Measurements from ENCODE around the gene SPATS2L.

SPATS2L gene, protein sequence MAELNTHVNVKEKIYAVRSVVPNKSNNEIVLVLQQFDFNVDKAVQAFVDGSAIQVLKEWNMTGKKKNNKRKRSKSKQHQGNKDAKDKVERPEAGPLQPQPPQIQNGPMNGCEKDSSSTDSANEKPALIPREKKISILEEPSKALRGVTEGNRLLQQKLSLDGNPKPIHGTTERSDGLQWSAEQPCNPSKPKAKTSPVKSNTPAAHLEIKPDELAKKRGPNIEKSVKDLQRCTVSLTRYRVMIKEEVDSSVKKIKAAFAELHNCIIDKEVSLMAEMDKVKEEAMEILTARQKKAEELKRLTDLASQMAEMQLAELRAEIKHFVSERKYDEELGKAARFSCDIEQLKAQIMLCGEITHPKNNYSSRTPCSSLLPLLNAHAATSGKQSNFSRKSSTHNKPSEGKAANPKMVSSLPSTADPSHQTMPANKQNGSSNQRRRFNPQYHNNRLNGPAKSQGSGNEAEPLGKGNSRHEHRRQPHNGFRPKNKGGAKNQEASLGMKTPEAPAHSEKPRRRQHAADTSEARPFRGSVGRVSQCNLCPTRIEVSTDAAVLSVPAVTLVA
- 4.9 to 10.3 (median 7.4) reads per million in 4 donors for total RNA-seq

DNA sequence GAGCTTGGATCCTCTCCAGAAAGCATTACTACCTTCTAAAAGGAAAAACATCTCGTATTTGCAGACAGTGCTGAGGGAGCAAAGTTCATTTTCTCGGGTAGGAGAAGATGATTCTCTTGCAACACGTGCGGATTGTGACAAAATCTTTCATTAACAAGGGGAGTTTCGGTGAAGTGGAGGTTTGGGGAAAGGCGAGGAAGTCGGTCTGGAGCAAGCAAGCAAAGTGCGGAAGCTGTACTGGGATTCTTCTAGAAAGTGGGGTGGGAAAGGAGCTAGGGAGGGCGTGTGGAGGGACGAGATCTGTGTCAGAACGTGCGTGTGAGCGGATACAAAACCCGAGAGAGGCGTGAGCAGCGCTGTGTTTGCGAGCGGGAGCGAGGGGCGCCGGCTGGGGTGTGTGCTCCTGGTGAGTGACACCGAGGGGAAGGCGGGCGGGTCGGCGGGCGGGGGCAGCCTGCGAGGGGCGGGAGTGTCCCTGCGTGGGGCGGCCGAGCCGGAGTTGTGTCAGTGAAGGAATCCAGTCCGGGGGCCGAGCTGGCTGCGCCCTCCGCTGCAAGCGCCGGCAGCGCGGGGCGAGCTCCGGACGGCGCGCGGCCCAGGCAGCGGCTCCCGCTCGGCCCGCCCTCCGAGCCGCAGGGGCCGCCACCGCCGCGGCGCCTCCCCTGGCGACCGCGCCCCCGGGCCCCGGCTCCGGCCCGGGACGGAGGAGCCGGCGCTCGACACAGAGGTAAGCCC lies at the start of gene SPATS2L:
SPATS2L (plus strand) TSS at position 498 of the 735 bp plus-strand sequence. CDS start 82,552 bp downstream, outside the sequence.
- peak in 4 of 5 donors; percentile 11 to 69 (median 24) for DNase-seq

DNA sequence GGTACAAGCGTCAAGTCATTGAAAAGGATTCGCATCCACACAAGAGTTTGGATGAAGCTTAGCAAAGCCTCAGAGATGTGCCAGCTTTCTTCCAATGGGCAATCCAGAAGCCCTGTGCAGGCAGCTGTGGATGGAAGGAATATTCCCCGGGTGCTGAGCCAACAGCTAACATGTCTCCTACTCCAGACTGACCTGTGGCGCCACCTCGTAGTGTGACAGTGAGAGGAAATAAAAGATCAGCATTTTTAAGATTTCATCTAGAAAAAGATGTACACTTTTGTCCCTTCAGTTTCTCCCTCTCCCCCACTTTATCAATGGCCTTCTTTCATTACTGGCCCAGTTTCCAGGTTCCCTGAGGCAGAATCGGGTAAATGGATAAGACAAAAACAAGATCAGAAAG lies 48.9 kb upstream of the SPATS2L start:
- no peak for DNase-seq

DNA sequence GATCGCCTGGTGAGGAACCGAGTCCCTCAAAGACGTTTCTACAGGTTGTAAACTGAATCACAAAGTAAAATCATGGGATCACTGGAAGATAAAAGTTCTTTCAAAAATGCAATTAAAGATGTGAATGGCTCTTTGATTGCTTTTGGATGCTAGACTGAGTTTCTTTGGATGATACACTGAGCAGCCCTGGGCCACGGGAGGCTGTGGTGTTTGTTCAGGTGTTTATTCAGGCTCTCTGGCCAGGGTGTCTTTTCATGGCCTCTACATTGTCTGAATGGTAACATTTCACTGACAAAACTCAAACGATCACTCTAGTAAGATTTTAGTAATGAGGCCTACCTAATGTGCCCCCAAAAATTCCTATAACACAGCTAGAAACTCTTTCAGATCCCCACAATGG lies 48.4 kb upstream of the SPATS2L start:
- no peak for DNase-seq

DNA sequence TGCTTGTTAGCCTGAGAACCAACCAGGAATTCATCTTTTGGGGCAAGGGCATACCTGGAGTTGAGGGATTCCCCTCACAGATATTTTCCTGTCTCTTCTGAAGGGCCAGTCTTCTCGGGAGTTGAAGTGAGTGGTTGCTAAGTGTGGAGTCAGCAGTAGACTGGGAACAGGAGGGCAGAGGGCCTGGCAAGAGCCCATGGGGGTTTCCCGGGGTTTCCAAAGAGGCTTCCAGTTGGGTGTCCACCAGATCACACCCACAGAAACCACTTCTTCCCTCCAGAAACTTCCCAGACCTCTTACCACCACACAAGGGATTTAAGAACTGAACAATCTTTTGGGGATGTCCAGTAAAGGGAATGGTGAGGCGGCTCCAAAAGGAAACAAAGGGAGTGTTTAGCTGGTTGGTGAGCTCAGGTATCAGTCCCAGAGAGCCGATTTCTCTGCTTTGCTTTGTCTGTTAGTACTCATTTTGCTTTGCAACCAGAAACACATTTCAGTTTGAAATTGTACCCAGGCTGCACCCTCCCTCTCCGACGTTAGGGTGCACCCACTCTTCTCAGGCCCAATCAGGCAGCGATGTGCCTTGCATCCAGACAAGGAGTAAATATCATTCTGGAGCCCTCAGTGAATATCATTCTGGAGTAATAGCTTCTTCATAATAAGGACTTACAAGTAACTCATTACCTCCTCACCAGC lies 47.5 kb upstream of the SPATS2L start:
- no peak for DNase-seq

DNA sequence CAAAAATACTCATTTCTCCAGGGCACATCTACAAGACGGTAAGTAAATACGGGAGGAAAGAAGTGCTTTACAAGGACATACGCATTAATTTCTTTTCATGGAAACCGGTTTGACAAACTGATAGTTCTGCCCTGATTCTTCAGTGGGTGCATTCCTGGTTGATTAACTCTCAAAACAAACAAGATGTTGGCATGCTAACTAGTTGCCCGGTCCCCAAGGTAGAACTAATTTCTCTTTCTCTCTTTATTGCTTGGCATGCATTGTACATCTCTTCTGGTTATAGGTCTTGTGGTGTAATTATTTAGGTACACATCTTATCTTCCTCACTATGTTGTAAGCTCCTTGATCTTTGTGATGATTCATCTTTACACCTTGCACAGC lies 46.9 kb upstream of the SPATS2L start:
- no peak for DNase-seq

DNA sequence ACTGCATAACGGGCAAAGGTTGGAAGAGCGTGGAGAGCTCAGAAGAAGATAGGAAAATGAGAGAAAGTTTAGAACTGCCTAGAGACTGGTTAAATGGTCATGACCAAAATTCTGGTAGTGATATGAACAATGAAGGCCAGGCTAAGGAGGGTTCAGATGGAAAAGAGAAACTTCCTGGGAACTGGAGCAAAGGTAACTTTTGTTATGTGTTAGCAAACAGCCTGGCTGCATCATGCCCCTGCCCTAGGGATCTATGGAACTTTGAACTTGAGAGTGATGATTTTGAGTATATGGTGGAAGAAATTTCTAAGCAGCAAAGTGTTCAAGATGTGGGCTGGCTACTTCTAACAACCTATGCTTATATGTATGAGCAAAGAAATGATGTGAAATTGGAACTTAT lies 44.4 kb upstream of the SPATS2L start:
- DNase-seq: no peak

DNA sequence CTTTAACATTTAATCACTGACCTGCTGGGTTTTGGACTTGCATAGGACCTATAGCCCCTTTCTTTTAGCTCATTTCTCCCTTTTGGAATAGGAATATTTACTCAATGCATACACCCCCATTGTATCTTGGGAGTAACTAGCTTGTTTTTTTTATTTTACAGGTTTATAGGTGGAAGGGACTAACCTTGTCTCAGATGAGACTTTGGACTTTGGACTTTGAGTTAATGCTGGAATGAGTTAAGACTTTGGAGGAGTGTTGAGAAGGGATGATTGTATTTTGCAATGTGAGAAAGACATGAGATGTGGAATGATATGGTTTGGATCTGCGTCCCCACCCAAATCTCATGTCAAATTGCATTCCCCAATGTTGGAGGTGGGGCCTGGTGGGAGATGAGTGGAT lies 43.2 kb upstream of the SPATS2L start:
- no peak for DNase-seq

DNA sequence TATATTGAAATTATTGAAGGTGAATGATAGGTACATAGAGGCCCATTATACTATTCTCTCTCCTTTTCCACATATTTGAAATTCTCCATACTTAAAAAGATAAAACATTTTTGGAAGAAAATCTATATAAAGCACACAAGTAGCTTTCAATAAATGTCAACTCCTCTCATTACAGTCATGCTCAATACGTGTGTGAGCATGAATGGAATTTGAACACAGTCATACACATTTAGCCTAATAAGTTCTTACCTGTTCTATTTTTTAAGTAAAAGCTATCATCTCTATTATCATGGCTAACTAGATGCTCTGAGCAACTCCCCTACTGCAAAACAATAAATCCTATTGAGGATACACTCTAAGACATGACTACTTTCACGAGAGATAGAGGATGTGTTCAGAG lies 41.9 kb upstream of the SPATS2L start:
- no peak for DNase-seq

DNA sequence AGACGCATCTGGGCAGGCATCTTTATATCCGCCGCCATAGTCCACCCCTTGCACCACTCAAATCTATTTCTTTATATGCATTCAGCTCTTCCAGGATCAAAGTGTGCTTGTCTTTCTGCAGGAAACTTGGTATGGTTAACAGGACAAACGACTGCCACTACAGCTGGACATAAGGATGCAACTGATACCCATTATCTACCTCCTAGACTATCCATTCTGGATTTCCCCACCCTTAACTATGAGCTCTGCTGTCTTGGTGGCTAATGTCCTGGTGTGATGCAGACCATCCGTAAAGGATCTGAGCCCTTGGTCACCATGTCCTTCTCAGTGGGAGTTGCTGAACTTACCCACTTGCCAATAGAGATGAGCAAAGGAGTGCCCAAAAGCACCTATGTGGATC lies 40.1 kb upstream of the SPATS2L start:
- DNase-seq: no peak

DNA sequence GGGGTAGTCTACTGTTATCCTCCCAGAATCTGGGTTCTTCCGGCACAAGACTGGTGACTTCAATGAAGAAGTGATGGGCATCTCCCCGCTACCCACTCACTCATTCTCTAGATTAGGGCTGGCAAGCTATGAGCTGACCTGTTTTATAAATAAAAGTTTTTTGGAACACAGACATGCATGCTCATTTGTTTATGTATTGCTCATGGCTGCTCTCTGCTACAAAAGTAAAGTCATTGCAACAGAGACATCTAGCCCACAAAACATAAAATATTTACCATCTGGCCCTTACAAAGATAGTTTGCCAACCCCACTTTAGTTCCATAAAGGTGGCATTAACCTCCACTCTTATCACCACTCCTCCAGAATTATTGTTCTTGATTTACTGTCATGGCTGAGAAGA lies 39.1 kb upstream of the SPATS2L start:
- DNase-seq: no peak

DNA sequence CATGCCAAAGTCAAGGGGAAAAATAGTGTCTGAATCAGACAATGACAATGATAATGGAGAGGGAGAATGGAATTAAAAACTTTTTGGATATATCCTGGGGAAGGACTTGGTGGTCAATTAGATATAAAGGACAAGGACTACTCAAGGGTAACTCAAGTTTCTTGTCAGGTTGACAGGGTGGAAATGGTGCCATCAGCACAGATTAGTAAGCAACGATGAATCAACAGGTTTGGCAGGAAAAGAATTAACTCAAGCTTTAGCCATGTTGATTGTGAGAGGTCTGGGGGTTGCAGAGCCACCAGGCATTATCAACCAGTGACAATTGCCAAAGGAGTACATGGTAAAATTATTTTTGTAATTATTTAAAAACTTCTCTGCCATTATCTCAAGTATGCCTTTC lies 35.8 kb upstream of the SPATS2L start:
- DNase-seq: no peak

DNA sequence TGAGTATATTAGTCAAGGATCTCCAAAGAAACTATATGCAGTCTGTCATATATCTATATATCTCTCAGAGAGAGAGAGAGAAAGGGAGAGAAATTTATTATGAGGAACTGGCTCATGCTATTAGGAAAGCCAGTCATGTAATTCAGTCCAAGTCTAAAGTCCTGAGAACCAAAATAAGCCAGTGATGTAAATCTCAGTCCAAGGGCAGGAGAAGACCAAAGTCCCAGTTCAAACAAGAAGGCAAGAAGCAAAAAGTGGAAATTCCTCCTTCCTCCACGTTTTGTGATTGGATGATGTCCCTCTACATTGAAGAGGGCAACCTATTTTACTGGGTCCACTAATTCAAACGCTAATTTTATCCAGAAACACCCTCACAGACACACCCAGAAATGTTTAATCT lies 34.2 kb upstream of the SPATS2L start:
- DNase-seq: no peak

DNA sequence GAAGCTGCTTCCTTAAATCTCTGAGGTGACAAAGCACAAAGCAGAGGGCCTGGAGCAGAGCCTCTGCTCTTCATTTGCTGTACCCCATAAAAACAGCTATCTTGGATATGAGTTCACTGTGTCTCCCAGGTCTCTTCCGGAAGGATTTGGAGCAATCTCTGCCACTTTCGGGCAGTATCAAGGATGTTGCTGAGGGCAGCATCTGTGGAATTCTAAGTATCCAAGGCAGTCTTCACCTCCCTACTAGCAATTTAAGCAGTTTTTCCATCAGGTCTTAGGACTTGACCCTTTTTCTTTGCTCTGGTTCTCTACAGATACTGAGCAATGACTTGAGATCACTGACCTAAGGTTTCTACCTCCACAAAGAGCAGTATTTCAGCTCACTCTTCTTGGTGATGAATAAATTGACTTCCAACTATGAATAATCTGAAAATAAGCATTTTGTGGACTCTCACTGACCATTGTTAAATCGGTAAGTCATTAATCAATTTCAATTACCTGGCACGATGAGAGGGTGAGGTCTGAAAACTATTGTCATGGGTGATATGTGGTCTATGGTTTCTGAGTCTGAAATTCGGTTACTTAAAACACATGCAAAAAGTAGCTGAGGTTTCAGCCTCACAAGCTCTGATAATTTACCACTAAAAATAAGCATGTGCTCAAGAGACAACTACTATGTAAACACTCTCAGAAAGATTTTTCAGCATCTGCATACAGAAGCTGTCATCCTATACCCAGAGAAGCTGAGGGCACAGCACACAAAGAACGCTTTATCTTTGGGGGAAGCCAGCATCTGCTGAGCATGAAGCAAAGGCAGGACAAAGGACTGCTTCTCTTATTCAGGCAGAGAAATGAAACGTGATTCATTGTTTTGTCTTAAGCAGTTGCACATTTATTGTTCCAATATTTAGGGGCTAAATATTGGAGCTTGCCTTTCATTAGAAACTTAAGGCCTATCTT lies 32.1 kb upstream of the SPATS2L start:
- DNase-seq: no peak

DNA sequence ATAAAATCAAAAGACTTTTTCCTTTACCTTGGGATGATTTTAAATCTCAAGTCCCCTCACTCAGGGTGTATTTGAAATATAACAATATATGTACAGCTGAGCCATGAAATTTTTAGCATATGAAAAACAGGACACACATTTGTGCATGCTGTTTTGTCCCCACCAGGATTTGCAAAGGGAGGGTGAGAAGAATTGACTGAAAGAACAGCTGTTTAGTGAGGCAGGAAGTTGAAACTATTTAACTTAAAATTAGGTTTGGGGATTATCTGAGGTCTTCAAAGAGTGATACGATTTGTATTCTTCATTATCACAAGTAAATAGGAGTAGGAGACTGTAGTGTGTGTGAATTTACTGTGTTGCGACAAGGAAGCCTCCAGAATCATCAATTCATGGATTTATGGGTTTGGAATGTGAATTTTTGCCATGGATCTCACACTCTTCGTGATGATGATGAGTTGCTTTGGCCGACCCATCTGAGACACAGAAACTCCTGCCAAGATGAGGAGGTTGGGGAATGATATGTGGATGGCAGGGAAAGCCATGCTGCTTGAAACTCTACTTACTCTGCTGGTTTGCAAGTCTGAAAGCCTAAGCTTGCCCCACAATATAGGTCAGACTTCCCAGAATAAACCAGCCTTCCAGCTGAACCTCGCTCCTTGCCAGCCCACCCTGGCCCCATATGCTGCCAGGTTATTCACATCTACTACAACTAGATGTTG lies 31.0 kb upstream of the SPATS2L start:
- no peak for DNase-seq

DNA sequence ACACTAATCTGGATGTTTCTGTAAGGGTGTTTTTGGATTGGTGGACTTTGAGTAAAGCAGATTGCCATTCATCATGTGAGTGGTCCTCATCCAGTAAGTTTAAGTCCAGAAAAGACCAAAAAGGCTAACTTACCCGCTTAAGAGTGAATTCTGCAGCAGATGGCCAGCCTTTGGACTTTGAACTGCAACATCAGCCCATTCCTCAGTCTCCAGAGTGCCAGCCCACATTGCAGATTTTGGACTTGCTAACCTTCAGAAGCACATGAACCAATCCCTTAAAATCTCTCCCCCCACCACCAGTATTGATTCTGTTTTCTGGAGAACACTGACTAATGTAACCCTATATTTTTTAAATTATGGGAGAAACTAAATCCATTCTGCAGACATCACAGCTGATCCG lies 30.0 kb upstream of the SPATS2L start:
- DNase-seq: no peak

DNA sequence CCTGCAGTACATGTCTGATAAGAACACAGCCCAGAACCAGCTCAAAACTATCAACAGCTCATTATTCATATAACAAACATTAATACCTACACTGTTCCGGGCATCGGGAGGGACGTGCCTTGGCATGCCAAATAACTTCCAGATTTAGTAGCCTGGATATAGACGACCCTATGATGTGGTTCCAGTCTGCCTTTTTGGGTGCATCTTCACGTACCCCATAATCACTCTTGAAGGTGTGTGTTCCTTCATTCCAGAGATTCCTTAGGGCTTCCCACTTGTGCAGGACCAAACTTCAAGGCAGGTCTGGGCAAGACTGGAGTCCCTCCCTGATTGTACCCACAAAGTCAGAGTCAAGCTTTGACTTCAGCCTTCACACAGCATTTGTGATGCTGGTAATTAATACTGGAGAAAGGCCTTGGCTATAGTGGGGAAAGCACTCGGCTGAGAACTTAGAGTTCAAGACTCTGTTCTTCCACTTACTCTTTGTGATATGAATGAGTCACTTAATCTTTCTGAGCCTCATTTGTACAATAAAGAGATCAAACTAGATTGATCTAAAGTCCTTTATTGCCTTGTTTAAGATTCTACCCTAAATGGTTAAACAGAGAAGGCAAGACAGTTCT lies 27.7 kb upstream of the SPATS2L start:
- DNase-seq: no peak

DNA sequence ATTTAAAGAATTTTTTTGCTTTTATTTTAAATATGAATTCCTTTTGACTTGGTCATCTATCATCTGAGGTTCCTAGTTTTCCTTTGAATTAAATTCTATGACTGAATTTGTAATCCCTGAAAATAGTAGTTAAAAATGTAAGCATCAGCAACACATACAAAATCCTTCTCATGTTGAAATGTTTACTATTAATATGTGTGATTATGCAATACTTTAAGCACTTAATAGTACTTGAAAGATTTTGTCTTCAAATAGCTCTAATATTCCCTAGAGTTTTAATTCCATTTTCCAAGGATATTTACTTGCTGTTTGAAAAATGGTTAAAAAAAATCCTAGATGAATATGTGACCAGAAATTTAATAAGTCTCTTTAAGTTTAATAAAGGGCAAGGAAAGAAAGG lies 26.6 kb upstream of the SPATS2L start:
- no peak for DNase-seq

DNA sequence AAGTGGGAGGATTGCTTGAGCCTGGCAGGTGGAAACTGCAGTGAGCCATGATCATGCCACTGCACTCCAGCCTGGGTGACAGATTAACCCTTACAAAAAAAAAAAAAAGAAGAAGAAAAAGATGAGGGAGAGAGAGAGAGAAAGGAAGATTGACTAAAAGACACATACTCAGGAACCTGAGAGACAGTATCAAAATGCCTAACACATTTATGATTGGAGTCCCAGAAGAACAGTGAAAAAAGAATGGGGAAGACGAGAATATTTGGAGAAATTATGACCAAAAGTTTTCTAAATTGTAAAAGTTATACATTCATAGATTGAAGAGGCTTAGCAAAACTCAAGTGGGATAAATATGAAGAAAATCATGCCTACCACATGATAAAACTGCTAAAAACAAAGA lies 19.9 kb upstream of the SPATS2L start:
- no peak for DNase-seq

DNA sequence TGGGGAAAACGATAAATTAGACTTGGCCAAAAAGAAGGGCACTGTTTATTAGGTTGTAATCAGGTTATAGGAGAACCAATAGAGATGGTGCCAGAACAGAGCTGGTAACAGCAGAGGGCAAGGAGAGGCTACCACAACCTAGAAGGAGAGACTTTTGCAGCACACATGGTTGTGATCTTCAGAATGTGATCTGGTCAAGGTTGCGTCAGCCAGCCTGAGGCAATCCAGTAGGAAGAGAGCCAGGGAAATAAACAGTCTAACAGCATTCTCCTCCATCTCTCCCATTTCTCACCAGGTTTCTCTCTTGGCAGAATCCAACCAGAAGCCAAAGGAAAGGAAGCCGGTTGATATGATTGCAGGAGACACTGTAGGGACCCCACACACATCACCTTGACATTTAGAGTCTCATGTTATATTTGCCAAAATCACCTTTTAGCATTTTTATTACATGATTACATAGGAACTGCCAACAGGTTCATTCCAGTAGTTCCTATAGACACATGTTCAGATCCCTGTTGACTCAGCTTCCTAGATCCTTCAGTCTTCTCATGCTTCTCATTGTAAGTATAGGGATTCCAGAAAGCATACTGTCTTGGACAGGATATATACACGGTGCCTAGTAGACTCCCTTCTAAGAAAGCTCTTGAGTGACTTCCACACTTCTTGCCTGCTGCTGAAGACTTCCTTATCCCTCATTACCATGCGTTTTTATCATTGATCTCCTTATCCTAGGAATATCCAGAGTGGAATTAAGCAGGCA lies 17.6 kb upstream of the SPATS2L start:
- DNase-seq: no peak

DNA sequence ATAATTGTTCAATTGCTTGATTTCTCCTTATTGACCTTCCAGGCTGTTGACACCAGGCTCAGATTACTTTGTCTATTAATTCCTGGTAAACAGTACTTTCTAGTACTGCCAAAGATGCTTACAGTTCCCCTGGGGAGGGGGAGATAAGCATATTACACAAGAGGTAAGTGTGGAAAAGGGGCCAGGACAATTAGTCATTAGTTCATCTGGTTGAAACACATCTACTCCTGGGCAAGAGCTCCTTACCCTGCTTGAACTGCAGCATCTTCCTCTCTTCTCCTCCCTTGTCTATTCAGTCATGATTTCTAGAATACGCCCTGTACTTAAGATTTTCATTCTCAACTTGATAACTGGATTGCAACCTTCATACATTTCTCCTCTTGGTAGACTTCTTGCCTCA lies 10.4 kb upstream of the SPATS2L start:
- DNase-seq: no peak
